ENCODE results near the gene ZMIZ1.
A peak's percentile ranks its signal among the peaks of the same experiment; 100 is the strongest.

Gene ZMIZ1

DNA sequence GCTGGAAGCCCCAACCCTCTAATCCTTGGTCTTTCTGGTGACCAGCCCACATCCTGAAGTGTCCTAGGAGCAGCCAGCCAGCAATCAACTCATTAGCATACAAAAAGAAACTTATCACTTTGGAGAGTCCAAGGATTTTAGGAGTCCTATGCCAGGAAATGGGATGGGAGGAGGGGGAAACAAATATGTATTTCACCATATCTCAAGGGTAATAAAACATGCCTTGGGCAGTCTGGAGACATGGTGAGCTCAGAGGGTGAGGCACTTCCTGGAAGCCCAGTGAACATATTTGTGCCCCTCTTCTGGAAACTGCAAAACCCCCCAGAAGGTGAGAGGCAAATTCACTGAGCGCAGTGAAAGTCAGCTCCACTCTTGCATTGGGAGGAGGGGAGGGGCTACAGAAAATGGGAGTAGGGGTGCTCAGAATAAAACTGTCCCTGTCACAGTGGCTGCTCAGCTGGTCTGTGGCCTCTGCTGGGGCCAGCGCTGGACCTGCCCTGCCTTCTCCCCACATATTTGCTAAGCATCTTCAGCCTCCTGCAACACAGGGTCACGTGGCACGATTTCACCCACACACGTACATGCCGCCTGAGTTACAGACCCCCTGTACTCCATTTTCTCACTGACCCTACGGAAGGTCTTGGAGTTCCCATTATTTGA is 17.7 kb upstream of the ZMIZ1 start:
- DNase-seq (ENCODE audit: low spot score), result no peak

DNA sequence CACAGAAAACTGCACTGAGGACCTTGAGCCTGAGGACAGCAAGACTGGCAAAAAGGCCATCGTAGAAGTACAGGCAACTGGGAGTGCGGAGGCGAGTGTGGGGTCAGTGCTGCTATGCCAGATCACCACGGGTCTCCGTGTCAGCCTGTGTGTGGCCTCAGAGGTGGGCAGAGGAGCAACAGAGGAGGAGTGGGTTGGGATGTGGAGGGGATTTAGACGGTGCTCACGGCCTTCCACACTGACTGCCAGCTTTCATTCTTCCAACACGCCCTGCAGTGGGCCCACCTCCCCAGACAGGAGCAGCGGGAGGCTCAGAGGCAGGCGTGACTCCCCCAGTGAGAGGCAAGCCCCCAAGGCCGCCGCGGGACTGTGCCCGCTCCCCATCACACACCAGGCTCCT is 17.0 kb upstream of the ZMIZ1 start:
- DNase-seq (ENCODE audit: low spot score), result no peak

- no peak for DNase-seq (ENCODE audit: low spot score)
Measured at GRCh38 chr10:79052291-79053080, 16.3 kb upstream of the ZMIZ1 start.

DNA sequence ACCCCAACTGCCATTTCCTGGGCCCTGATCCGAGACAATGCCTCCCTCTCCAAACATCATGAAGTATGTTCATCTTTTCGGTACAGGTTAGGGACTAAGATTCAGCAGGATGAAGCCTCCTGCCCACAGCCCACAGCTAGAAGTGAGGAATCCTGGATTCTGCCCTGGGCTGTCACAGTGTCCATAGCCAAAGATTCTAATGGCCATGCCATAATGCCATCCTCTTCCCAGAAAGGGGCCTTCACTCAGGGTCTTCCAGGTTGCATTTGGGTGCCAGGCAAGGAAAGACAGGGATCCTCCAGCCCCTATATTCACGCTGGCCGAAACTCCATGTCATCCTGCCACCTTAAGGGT is 15.7 kb upstream of the ZMIZ1 start:
- no peak for DNase-seq (ENCODE audit: low spot score)

GRCh38 chr10:79053481-79054202 is 15.1 kb upstream of the ZMIZ1 start:
- DNase-seq (ENCODE audit: low spot score), result no peak

- no peak for DNase-seq (ENCODE audit: low spot score)
Measured at GRCh38 chr10:79054203-79055099, 14.3 kb upstream of the ZMIZ1 start.

- DNase-seq (ENCODE audit: low spot score), result no peak
Measured at GRCh38 chr10:79055100-79055782, 13.5 kb upstream of the ZMIZ1 start.

DNA sequence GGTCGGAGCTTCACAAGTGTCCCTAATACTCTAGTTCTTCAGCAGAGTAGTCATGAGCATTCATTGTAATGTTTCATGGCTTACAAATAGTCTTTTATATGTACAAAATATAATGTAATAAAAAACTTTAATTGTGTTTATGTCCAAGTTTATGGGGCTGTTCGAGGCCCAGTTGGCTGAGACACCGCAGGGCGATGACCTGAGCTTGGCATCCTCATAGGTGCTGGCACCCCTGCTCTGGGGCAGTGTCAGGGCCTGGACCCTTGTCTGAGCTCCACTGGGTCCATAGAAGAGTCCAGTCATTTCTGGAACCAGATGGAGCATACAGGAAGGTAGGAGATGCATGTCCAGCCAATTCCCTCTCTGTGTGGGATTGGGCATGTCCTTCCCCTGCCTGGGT is 12.9 kb upstream of the ZMIZ1 start:
- DNase-seq (ENCODE audit: low spot score), result no peak

DNA sequence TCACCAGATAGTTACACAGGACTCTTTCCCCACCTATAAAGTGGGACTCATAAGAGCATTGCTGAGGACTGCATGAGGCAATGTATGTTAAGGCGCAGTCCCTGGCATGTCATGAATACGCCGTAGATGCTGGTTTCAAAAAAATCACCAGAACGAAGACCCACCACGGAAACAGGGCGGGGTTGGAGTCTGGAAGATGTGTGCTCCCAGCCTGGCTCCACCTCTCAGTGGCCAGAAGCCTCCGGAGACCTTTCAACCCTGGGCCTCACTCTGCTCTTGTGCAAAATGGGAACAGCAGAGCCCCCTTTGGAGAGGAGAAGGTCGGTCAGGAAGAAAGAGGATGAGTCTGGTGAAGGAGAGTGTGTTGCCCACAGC is 12.4 kb upstream of the ZMIZ1 start:
- no peak for DNase-seq (ENCODE audit: low spot score)

DNA sequence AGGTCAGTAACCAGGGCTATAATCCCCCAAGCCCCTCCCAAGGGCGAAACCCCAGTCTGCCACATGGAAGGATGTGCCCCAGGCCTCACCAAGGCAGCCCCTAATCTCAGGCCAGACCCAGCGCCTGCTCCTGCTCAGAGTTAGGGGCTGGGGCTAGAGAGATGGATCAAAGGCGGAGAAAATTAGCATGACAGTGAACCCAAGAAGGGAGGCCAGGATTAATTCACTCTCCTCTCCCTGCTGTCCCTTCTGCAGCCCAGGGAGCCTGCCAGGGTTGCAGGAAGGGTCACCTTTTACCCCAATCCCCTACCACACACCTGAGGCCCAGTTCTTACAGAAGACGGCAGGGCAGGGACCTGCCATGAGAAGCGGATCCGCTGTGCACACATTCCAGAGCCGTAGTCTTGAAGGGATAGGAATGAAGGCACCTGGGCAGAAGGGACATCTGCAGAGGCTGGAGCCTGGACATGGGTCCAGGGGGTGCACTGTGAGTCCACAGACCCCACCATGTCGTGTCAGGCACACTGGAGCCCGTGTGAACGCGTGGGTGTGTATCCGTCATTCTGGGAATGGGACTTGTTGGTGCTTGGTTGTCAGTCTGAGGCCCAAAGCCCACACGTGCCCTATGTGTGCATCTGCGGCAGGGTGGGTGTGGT is 11.9 kb upstream of the ZMIZ1 start:
- DNase-seq (ENCODE audit: low spot score), result no peak

GRCh38 chr10:79057481-79058275 is 11.1 kb upstream of the ZMIZ1 start:
- DNase-seq (ENCODE audit: low spot score), result no peak

DNA sequence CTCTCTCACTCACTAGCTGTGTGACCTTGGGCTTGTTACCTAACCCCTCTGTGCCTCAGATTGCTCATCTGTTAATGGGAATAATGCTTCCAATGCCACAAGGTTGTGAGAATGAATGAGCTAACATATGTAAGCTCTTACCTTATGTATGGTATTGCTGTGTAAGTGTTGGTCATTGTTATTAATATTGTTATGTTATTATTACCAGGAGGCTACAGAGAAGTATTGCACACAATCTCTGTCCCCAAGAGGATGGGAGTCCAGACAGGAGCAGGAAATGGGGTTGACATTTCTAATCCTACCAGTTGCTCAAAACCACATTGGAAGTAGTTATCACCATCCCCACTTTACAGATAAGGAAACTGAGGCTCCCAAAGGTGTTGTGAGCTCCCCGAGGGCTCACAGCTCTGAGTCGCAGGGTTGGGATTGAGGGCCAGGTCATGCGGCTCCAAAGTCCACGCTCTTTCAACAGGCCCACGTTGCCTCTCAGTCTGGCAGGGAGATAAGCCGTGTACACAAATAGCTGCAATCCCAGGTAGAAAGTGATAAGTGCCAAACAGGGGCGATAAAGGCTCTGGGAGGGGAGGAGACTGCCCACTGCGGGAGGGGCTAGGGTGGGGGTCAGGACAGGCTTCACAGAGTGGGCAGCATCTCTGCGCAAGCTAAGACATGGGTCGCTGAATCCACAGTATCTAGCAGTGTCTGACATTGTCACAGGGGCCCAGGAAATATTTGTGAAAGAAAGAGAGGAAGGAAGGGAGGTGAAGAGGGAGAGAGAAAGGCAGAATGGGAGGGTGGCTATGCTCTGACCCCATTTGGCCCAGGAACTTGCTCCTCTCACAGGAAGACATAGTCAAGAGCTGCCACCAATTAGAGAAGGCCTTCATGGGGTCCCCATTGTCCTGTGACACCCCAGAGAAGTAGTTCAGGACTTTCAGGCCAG is 9.6 kb upstream of the ZMIZ1 start:
- peak; percentile 75 for DNase-seq (ENCODE audit: low spot score)

- no peak for DNase-seq (ENCODE audit: low spot score)
Measured at GRCh38 chr10:79059859-79060379, 8.8 kb upstream of the ZMIZ1 start.

DNA sequence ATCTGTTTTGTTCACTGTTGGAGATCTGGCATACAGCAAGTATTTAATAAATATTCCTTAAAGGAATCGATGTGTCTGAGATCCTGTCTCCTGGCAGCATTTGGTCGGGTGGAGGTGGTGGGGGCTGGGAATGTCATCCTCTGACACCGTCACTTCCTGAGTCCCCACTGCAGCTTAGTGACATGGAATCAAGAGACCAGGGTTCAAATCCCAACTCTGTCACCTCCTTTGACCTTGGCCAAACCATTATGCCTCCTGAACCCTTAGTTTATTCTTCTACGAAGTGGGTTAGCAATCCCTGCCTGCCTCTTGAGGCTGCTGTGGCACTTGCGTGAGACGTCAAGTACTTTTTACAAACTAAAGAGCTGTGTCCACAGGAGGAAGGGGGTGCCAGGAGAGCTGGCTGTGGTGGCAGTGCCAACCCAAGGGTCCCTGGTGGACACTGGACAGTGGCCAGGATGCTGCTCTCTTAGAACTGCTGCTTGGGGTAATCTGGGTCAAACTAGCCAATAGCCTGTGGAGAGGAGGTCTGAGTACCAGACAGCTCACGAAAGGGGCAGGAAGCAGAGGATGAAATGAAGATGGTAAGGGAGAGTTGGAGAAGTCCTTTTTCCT is 8.0 kb upstream of the ZMIZ1 start:
- no peak for DNase-seq (ENCODE audit: low spot score)

GRCh38 chr10:79061441-79062315 is 7.1 kb upstream of the ZMIZ1 start:
- DNase-seq (ENCODE audit: low spot score), result no peak

DNA sequence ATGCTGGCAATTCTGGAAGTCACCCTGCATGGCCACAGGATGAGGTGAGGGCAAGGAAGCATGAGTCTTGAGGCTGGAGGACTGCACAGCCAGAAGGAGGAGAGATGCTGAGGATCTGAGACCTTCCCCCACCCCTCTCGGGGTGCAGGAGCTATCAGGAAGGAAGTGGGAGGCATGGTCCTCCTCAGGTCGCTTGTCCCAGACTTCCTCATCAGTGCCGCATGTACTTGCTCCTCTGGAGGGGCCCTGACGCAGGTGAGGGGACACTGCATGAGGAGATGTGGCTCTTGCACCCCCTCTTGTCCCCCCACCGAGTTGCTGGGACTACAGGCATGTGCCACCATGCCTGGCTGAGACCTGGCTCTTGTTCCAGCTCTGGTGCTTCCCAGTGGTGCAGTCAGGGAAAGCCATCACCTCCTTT is 5.7 kb upstream of the ZMIZ1 start:
- no peak for DNase-seq (ENCODE audit: low spot score)
